GM23338 (cell line): ENCODE measurements around the gene MLLT1. TPM values are rescaled to one million over a fixed set of nuclear protein-coding genes. Genes with fewer than 3 reads are reported as not detected.

ENCODE experiments used
- ATAC-seq: fragments of 200-7000 bp; cut with Tn5 transposase; 3 replicates; pipeline ENCODE4 v1.9.1; 2020
- DNase-seq: peaks from one replicate; pipeline ENCODE4 v3.0.0-alpha.2; 2015; ENCODE audit warnings: low spot score
- H2AFZ ChIP-seq: fragments of 200-600 bp; sonication (generic); 2 replicates; pipeline ENCODE4 v1.8.0; 2016; ENCODE audit warnings: antibody characterized with exemption, mild to moderate bottlenecking, moderate library complexity
- H3F3A ChIP-seq: fragments of 200-600 bp; sonication (generic); replicated peaks from 2 replicates; pipeline ENCODE4 v1.8.0; 2017; ENCODE audit warnings: antibody characterized with exemption, mixed run types, low read depth
- H3K27ac ChIP-seq: fragments of 200-600 bp; sonication (generic); 2 replicates; pipeline ENCODE4 v1.6.1; 2016; ENCODE audit warnings: low read depth
- H3K27me3 ChIP-seq: fragments of 200-600 bp; sonication (generic); 2 replicates; pipeline ENCODE4 v1.8.0; 2016; ENCODE audit warnings: mild to moderate bottlenecking, mixed run types, moderate library complexity; ENCODE audit not compliant: insufficient read depth
- H3K36me3 ChIP-seq: fragments of 200-600 bp; sonication (generic); 2 replicates; pipeline ENCODE4 v1.8.0; 2016; ENCODE audit warnings: mild to moderate bottlenecking; ENCODE audit not compliant: insufficient read depth
- H3K4me1 ChIP-seq: fragments of 200-600 bp; sonication (generic); 2 replicates; pipeline ENCODE4 v1.8.0; 2016; ENCODE audit warnings: mild to moderate bottlenecking, moderate library complexity; ENCODE audit not compliant: insufficient read depth
- H3K4me2 ChIP-seq: fragments of 200-600 bp; sonication (generic); 2 replicates; pipeline ENCODE4 v1.7.1; 2017; ENCODE audit warnings: mixed run types
- H3K4me3 ChIP-seq: fragments of 200-600 bp; sonication (generic); 2 replicates; pipeline ENCODE4 v1.6.1; 2016; ENCODE audit warnings: mixed run types
- H3K79me2 ChIP-seq: fragments of 200-600 bp; sonication (generic); replicated peaks from 2 replicates; pipeline ENCODE4 v1.8.0; 2017; ENCODE audit warnings: mild to moderate bottlenecking; ENCODE audit not compliant: insufficient read depth
- H3K9me2 ChIP-seq: fragments of 200-600 bp; sonication (generic); 2 replicates; pipeline ENCODE4 v1.8.0; 2017; ENCODE audit not compliant: insufficient read depth
- H4K20me1 ChIP-seq: fragments of 200-600 bp; sonication (generic); replicated peaks from 2 replicates; pipeline ENCODE4 v1.8.0; 2017; ENCODE audit warnings: mild to moderate bottlenecking; ENCODE audit not compliant: insufficient read depth
- H3K27ac Mint-ChIP-seq: 2 replicates; pipeline ENCODE4 v1.8.0; 2020; ENCODE audit warnings: inconsistent platforms, mild to moderate bottlenecking, moderate library complexity, mixed read lengths
- H3K27me3 Mint-ChIP-seq: 3 replicates; pipeline ENCODE4 v1.8.0; 2022; ENCODE audit warnings: low read depth, mild to moderate bottlenecking, moderate library complexity, mixed read lengths, inconsistent platforms; ENCODE audit not compliant: insufficient read depth, poor library complexity
- H3K36me3 Mint-ChIP-seq: 3 replicates; pipeline ENCODE4 v1.8.0; 2021; ENCODE audit warnings: low read depth, mild to moderate bottlenecking, inconsistent platforms, moderate library complexity, mixed read lengths
- H3K4me1 Mint-ChIP-seq: 3 replicates; pipeline ENCODE4 v1.8.0; 2020; ENCODE audit warnings: mild to moderate bottlenecking, inconsistent platforms, mixed read lengths
- H3K4me3 Mint-ChIP-seq: 3 replicates; pipeline ENCODE4 v1.8.0; 2021; ENCODE audit warnings: moderate library complexity, mild to moderate bottlenecking, inconsistent platforms, mixed read lengths
- H3K9me3 Mint-ChIP-seq: 3 replicates; pipeline ENCODE4 v1.8.0; 2020; ENCODE audit warnings: moderate library complexity, mild to moderate bottlenecking, inconsistent platforms, mixed read lengths
- CREB1 ChIP-seq: fragments of 250-450 bp; sonication (Bioruptor Pico); IDR thresholded peaks from 2 replicates; pipeline ENCODE4 v1.5.0; 2020; ENCODE audit warnings: low read depth, mild to moderate bottlenecking, moderate library complexity
- CTCF ChIP-seq, 2 experiments: fragments of 200-600 bp in 1 of 2; sonication (generic) in 1 of 2; conservative IDR thresholded peaks; 2 replicates each; pipeline versions ENCODE4 v1.5.1 to v1.6.1; 2016 to 2017; ENCODE audit warnings: antibody characterized with exemption in 2 of 2, low read depth in 2 of 2, mild to moderate bottlenecking in 2 of 2, moderate library complexity in 1 of 2
- EZH2 ChIP-seq: fragments of 200-600 bp; sonication (generic); IDR thresholded peaks from one replicate; pipeline ENCODE4 v1.8.0; 2017; ENCODE audit warnings: antibody characterized with exemption, mild to moderate bottlenecking, low read depth; ENCODE audit not compliant: unreplicated experiment
- EZH2phosphoT487 ChIP-seq: fragments of 200-600 bp; sonication (generic); IDR thresholded peaks from one replicate; pipeline ENCODE4 v1.8.1; 2018; ENCODE audit warnings: antibody characterized with exemption; ENCODE audit not compliant: unreplicated experiment
- NANOG ChIP-seq: IDR thresholded peaks from 2 replicates; pipeline ENCODE4 v1.6.1; 2016; ENCODE audit warnings: antibody characterized with exemption, borderline replicate concordance
- STAT1 ChIP-seq: IDR thresholded peaks from one replicate; pipeline ENCODE4 v1.6.1; 2016; ENCODE audit warnings: antibody characterized with exemption; ENCODE audit not compliant: unreplicated experiment
- ZNF114 ChIP-seq: fragments of 250-450 bp; sonication (Bioruptor Pico); IDR thresholded peaks from 2 replicates; pipeline ENCODE4 v1.5.0; 2020; ENCODE audit warnings: mild to moderate bottlenecking, moderate library complexity
- ZNF331 ChIP-seq: fragments of 250-450 bp; sonication (Bioruptor Pico); IDR thresholded peaks from 2 replicates; pipeline ENCODE4 v1.5.0; 2020; ENCODE audit warnings: low read depth, mild to moderate bottlenecking, moderate library complexity
- ZNF462 ChIP-seq: fragments of 250-450 bp; sonication (Bioruptor Pico); IDR thresholded peaks from 2 replicates; pipeline ENCODE4 v1.5.0; 2020; ENCODE audit warnings: mild to moderate bottlenecking, moderate library complexity
- polyA plus RNA-seq: library from polyadenylated mRNA; unstranded; fragments of >200 nt; fragmentation: Nextera tagmentation; extraction: Ambion mirVana; gene quantifications from 2 replicates; pipeline ENCODE4 v1.2.1, GENCODE V29; 2016
- total RNA-seq: library from RNA; depleted of rRNA; stranded (reverse); fragments of >200 nt; shearing (Covaris generic); gene quantifications from 2 replicates; pipeline ENCODE4 v1.2.3, GENCODE V29; 2014

The MLLT1 gene
- total and polyA plus RNA-seq, 2 experiments from 2014 or later: 17.8 to 23.4 TPM

- H3K36me3 Mint-ChIP-seq: peaks cover 12% of the 10 kb centered on the region
- no peaks in the 10 kb centered on the region for H3K9me3 Mint-ChIP-seq
- no peaks in the 10 kb centered on the region for H3K36me3 ChIP-seq
- H3K4me3 ChIP-seq: no peak overlapping the region
- no peak overlapping the region for H3K27ac ChIP-seq
- peaks cover 9% of the 10 kb centered on the region for H3K27me3 Mint-ChIP-seq
- no peak overlapping the region for H3K27ac Mint-ChIP-seq
- H3K9me2 ChIP-seq: 0 out of 2 replicates have a peak, but pooled peaks cover under 1% of the 10 kb centered on the region
- H3K27me3 ChIP-seq: no peaks in the 10 kb centered on the region
- no peak overlapping the region for H2AFZ ChIP-seq
- no peaks in the 10 kb centered on the region for H4K20me1 ChIP-seq
- no peak overlapping the region for H3K4me2 ChIP-seq
- no peaks in the 10 kb centered on the region for H3K4me1 ChIP-seq
- ATAC-seq: no peak
- H3K4me3 Mint-ChIP-seq: no peak overlapping the region
- TF ChIP-seq CTCF (conservative IDR thresholded peaks at IDR 0.05; ENCODE audit: low read depth in 2 of 2) (no peak), NANOG (no peak), ZNF331 (CRISPR knock-in tag) (no peak), STAT1 (no peak), EZH2 (no peak), ZNF114 (CRISPR knock-in tag) (no peak), CREB1 (no peak), EZH2phosphoT487 (no peak), ZNF462 (CRISPR knock-in tag) (no peak)
- no peaks in the 10 kb centered on the region for H3K79me2 ChIP-seq
- H3F3A ChIP-seq: no peaks in the 10 kb centered on the region
- H3K4me1 Mint-ChIP-seq: peaks cover 9% of the 10 kb centered on the region
- DNase-seq: no peak
Measured at GRCh38 chr19:6214881-6215541, 64.8 kb downstream of the MLLT1 start.
